Stimulated activated CD4-positive, alpha-beta T cell treated with anti-CD3 and anti-CD28 coated beads, Interleukin-12 subunit alpha, Interleukin-12 subunit beta, amount 100 ng/mL, for 48 hours (primary cell): ENCODE results near the gene OLFML2A.

Experiments used
- DNase-seq, 3 donors: peaks; one replicate each; pipeline ENCODE4 v3.0.0-alpha.2; 2020; ENCODE audit warnings: low read depth in 2 of 3, low spot score in 1 of 3

The OLFML2A gene

GRCh38 chr9:124852121-124852828, 75.3 kb downstream of the OLFML2A start:
- DNase-seq, result no peak

GRCh38 chr9:124852829-124853531, 76.0 kb downstream of the OLFML2A start, which contains the start of gene WDR38:
Gene WDR38, plus strand, starts transcription at chr9:124853460. Its CDS starts 72 bp downstream, at chr9:124853532.
- peak; percentile 53 to 72 (median 62) for DNase-seq

DNA sequence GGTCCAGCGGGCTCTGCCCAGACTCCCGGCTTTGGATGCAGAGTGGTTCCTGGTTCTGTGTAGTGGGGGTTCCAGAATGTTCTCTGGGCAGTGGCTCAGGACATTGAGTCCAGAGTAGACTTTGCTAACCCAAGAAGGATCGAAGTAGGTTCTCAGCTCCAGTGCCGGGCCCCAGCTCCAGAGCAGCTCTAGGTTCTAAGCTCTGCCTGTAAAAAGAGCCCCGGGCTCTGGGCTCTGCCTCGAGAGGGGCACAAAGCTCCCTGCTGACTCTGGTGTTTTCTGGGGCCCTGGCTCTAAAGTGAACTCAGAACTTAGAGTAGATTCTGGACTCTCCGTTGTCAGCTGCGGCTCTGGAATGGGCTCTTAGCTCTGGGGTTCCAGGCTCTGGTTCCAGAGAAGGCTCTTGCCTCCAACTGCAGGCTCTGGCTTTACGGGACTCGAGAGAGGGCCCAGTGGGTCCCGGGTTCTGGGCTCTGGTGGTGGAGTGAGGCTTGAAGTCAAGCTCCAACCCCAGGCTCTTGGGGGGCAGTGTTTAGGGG, 76.7 kb downstream of the OLFML2A start:
- no peak for DNase-seq

GRCh38 chr9:124854161-124854560, 77.2 kb downstream of the OLFML2A start:
- no peak for DNase-seq

GRCh38 chr9:124854822-124855221, 77.9 kb downstream of the OLFML2A start:
- DNase-seq, result no peak

GRCh38 chr9:124855566-124855943, 78.6 kb downstream of the OLFML2A start:
- no peak for DNase-seq

DNA sequence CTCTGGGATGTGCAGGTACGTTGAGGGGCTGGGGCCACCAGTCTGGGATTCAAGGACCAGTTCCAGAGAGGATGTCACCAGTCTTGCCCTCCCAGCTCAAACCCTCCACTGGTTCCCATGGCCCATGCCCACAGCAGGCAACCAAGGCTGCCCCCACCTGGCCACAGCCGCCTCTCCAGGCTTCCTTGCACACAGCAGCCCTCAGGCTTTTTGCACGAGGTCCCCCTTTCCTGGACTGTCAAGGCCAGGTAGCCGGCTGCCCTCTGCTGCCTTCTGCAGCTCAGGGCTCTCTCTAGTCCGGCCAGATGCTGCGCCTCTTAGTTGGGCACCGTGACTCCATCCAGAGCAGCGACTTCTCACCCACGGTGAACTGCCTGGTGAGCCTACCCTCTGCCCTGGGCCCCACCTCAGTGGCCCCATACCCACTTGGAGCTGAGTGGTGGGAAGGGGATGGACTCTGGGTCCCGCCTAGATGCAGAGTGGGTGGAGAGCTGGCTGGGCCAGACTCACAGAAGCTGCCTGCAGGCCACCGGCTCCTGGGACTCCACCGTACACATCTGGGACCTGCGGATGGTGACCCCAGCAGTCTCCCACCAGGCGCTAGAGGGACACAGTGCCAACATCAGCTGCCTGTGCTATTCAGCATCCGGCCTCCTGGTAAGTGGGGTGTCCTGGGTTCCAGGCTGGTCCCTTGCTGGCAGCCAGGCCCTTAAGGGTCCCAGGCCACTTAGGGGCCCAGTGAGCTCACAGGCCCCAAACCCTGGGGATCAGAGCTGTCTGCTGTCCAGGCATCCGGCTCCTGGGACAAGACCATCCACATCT, 79.2 kb downstream of the OLFML2A start:
- no peak for DNase-seq

DNA sequence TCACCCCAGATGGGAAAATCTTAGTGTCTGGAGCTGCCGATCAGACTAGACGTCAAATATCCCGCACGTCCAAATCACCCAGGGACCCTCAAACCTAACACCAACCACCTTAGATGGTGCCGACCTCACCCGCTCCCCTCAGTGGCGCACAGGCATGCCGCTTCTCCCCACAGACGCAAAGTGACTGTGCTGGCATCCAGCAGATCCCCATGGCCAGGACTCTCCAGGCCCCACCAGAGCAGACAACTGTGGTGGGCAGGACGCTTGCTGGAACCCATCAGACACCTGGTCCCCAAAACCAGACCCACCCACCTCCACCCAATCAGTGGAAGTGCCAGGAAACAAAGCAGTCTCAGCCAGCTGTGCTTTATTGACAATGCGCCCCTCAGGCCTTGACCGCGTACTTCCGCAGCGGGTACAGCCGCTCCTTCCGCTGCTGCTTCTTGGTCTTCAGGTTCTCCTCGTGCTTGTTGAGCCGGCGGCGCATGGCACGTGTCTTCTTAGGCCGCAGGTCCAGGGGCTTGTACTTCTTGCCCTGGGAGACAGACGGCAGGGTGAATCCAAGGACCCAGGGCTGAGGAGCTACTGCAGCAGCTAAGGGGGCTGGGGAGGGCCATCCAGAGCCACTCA, 80.7 kb downstream of the OLFML2A start:
- no peak for DNase-seq

- DNase-seq, result no peak
These were observed 81.6 kb downstream of the OLFML2A start for GRCh38 chr9:124858330-124859046.

DNA sequence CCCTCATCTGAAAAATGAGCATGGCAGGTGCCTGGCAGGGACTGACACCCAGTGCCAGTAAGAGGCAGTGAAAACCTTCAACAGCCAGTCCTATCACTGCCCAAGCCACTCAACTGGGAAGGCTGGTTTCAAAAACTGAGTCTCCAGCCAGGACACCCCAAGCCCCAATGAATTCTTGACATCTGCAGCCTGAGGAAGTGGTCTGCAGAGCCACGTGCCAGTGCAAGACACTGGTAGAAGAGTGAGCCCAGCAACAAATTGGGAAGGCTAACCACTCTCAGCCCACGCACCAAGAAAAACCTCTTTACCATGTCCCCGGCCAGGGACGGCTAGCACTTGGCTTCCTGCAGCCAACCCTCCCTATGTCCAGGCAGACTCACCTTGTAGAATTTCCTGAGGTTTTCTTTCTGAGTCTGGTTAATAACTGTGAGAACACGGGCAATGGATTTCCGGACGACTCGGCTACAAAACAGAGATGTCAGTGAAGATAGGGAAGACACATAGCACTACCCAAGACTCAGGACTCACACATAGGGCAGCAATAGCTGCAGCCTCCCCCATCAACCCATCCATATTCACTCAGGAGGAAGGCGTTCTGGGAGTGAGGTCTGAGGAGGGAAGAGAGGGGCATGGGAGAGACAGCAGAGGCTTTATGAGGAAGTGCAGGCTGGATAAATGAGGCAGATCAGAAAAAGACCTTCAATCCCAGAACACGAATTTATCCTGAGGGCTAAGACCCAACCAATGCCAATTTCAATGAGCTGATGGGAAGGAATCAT, 83.1 kb downstream of the OLFML2A start:
- no peak for DNase-seq

GRCh38 chr9:124860582-124861341, 83.8 kb downstream of the OLFML2A start:
- DNase-seq, result no peak

DNA sequence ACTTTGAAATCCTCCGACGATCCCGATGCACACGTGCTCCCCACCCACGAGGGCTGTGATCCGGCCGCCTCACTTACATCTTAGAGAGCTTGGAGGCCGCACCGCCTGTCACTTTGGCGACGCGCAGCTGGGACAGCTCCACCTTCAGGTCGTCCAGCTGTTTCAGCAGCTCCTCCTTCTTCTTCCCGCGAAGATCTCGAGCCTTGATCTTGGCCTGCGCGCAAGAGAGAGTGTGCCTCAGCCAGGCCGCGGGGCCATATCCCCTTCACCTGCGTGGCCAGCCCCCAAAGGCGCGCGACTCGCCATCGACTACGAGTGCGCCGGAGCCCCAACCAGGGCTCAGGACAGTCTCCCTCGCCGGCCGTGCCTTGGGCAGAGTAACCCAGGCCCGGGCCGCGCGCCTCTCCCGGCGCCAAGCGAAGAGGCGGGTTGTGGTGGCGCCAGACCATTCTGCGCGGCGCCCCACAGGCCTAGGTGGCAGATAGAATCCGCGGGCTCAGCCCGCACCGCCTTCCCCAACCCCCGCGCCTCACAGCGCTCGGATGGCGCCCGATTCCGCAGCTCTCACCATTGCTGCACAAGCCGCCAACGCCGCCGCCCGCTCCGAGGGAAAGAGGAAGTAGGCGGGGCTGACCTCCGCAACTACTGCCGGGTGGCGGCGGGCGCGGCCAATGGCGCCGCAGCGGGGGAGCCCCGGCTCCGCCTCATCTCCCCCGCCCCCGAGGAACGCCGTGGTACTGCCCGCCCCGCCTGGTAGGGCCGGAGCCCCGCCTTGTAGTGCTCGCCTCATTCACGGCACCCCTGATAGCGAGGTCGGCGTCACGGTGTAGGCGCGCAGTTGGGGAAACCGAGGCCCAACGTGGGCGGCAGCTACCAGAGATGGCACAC, 84.7 kb downstream of the OLFML2A start, which contains the start of the genes ARPC5L and RPL35:
Gene ARPC5L (plus strand): TSS at position 789 of the 888 bp plus-strand sequence. CDS start 7,161 bp downstream, outside the sequence.
Gene RPL35 (minus strand): TSS at position 616 of the 888 bp plus-strand sequence. CDS start 45 bp downstream, at position 571.
- DNase-seq, result peak; percentile 88 to 96 (median 89)

- no peak for DNase-seq
These were observed 86.5 kb downstream of the OLFML2A start for GRCh38 chr9:124863371-124863871.
